GM13977 (cell line): Measurements from ENCODE around the gene DLL1.

ENCODE experiments used
- DNase-seq: peaks from one replicate; pipeline ENCODE4 v3.0.0; 2012; ENCODE audit warnings: low spot score
- CTCF ChIP-seq: IDR thresholded peaks from 2 replicates; pipeline ENCODE4 v1.5.1; 2012; ENCODE audit warnings: mild to moderate bottlenecking, control low read depth; ENCODE audit not compliant: insufficient read depth; ENCODE audit errors: extremely low read depth, missing control alignments
- in situ Hi-C: fragments of 300-500 bp; cut with MboI; formaldehyde crosslinking; loops from one replicate; pipeline ENCODE4 v1.12.0; 2022; ENCODE audit warnings: low sequenced_read_pairs, low pct_unique_long_range_greater_than_20kb, mixed read lengths, inconsistent platforms; ENCODE audit not compliant: unreplicated experiment

DLL1 gene

GRCh38 chr6:170251776-170252571 lies 38.9 kb downstream of the DLL1 start:
- DNase-seq = no peak
- in situ Hi-C loops = no loop called here
- TF ChIP-seq CTCF = no peak

GRCh38 chr6:170250981-170251775 lies 39.7 kb downstream of the DLL1 start:
- DNase-seq = no peak
- no peak for TF ChIP-seq CTCF
- in situ Hi-C loops = no loop called here

- in situ Hi-C loops = no loop called here
These were observed 40.4 kb downstream of the DLL1 start for GRCh38 chr6:170250455-170250854.

GRCh38 chr6:170249817-170250216 lies 41.1 kb downstream of the DLL1 start:
- no peak for TF ChIP-seq CTCF
- no peak for DNase-seq
- in situ Hi-C loops = no loop called here

More at GRCh38 chr6:170250455-170250854, 40.4 kb downstream of the DLL1 start:
- TF ChIP-seq CTCF = no peak
- no peak for DNase-seq

GRCh38 chr6:170248861-170249600 lies 41.8 kb downstream of the DLL1 start:
- TF ChIP-seq CTCF = no peak
- DNase-seq = no peak
- in situ Hi-C loops = no loop called here

- in situ Hi-C loops = no loop called here
- TF ChIP-seq CTCF = no peak
- no peak for DNase-seq
These were observed 42.6 kb downstream of the DLL1 start for GRCh38 chr6:170248111-170248805.
